GM23338 (cell line): ENCODE measurements around the gene ZCCHC2. TPM values are rescaled to one million over a fixed set of nuclear protein-coding genes. Genes with fewer than 3 reads are reported as not detected.

Source experiments
- ATAC-seq: fragments of 200-7000 bp; cut with Tn5 transposase; 3 replicates; pipeline ENCODE4 v1.9.1; 2020
- DNase-seq: peaks from one replicate; pipeline ENCODE4 v3.0.0-alpha.2; 2015; ENCODE audit warnings: low spot score
- H2AFZ ChIP-seq: fragments of 200-600 bp; sonication (generic); 2 replicates; pipeline ENCODE4 v1.8.0; 2016; ENCODE audit warnings: antibody characterized with exemption, mild to moderate bottlenecking, moderate library complexity
- H3F3A ChIP-seq: fragments of 200-600 bp; sonication (generic); replicated peaks from 2 replicates; pipeline ENCODE4 v1.8.0; 2017; ENCODE audit warnings: antibody characterized with exemption, mixed run types, low read depth
- H3K27ac ChIP-seq: fragments of 200-600 bp; sonication (generic); 2 replicates; pipeline ENCODE4 v1.6.1; 2016; ENCODE audit warnings: low read depth
- H3K27me3 ChIP-seq: fragments of 200-600 bp; sonication (generic); 2 replicates; pipeline ENCODE4 v1.8.0; 2016; ENCODE audit warnings: mild to moderate bottlenecking, mixed run types, moderate library complexity; ENCODE audit not compliant: insufficient read depth
- H3K36me3 ChIP-seq: fragments of 200-600 bp; sonication (generic); 2 replicates; pipeline ENCODE4 v1.8.0; 2016; ENCODE audit warnings: mild to moderate bottlenecking; ENCODE audit not compliant: insufficient read depth
- H3K4me1 ChIP-seq: fragments of 200-600 bp; sonication (generic); 2 replicates; pipeline ENCODE4 v1.8.0; 2016; ENCODE audit warnings: mild to moderate bottlenecking, moderate library complexity; ENCODE audit not compliant: insufficient read depth
- H3K4me2 ChIP-seq: fragments of 200-600 bp; sonication (generic); 2 replicates; pipeline ENCODE4 v1.7.1; 2017; ENCODE audit warnings: mixed run types
- H3K4me3 ChIP-seq: fragments of 200-600 bp; sonication (generic); 2 replicates; pipeline ENCODE4 v1.6.1; 2016; ENCODE audit warnings: mixed run types
- H3K79me2 ChIP-seq: fragments of 200-600 bp; sonication (generic); replicated peaks from 2 replicates; pipeline ENCODE4 v1.8.0; 2017; ENCODE audit warnings: mild to moderate bottlenecking; ENCODE audit not compliant: insufficient read depth
- H3K9me2 ChIP-seq: fragments of 200-600 bp; sonication (generic); 2 replicates; pipeline ENCODE4 v1.8.0; 2017; ENCODE audit not compliant: insufficient read depth
- H4K20me1 ChIP-seq: fragments of 200-600 bp; sonication (generic); replicated peaks from 2 replicates; pipeline ENCODE4 v1.8.0; 2017; ENCODE audit warnings: mild to moderate bottlenecking; ENCODE audit not compliant: insufficient read depth
- H3K27ac Mint-ChIP-seq: 2 replicates; pipeline ENCODE4 v1.8.0; 2020; ENCODE audit warnings: inconsistent platforms, mild to moderate bottlenecking, moderate library complexity, mixed read lengths
- H3K27me3 Mint-ChIP-seq: 3 replicates; pipeline ENCODE4 v1.8.0; 2022; ENCODE audit warnings: low read depth, mild to moderate bottlenecking, moderate library complexity, mixed read lengths, inconsistent platforms; ENCODE audit not compliant: insufficient read depth, poor library complexity
- H3K36me3 Mint-ChIP-seq: 3 replicates; pipeline ENCODE4 v1.8.0; 2021; ENCODE audit warnings: low read depth, mild to moderate bottlenecking, inconsistent platforms, moderate library complexity, mixed read lengths
- H3K4me1 Mint-ChIP-seq: 3 replicates; pipeline ENCODE4 v1.8.0; 2020; ENCODE audit warnings: mild to moderate bottlenecking, inconsistent platforms, mixed read lengths
- H3K4me3 Mint-ChIP-seq: 3 replicates; pipeline ENCODE4 v1.8.0; 2021; ENCODE audit warnings: moderate library complexity, mild to moderate bottlenecking, inconsistent platforms, mixed read lengths
- H3K9me3 Mint-ChIP-seq: 3 replicates; pipeline ENCODE4 v1.8.0; 2020; ENCODE audit warnings: moderate library complexity, mild to moderate bottlenecking, inconsistent platforms, mixed read lengths
- EZH2phosphoT487 ChIP-seq: fragments of 200-600 bp; sonication (generic); IDR thresholded peaks from one replicate; pipeline ENCODE4 v1.8.1; 2018; ENCODE audit warnings: antibody characterized with exemption; ENCODE audit not compliant: unreplicated experiment
- NANOG ChIP-seq: IDR thresholded peaks from 2 replicates; pipeline ENCODE4 v1.6.1; 2016; ENCODE audit warnings: antibody characterized with exemption, borderline replicate concordance
- POLR2AphosphoS5 ChIP-seq: IDR thresholded peaks from 2 replicates; pipeline ENCODE4 v1.6.1; 2016; ENCODE audit warnings: antibody characterized with exemption, low read depth
- STAT1 ChIP-seq: IDR thresholded peaks from one replicate; pipeline ENCODE4 v1.6.1; 2016; ENCODE audit warnings: antibody characterized with exemption; ENCODE audit not compliant: unreplicated experiment
- ZNF114 ChIP-seq: fragments of 250-450 bp; sonication (Bioruptor Pico); IDR thresholded peaks from 2 replicates; pipeline ENCODE4 v1.5.0; 2020; ENCODE audit warnings: mild to moderate bottlenecking, moderate library complexity
- polyA plus RNA-seq: library from polyadenylated mRNA; unstranded; fragments of >200 nt; fragmentation: Nextera tagmentation; extraction: Ambion mirVana; gene quantifications from 2 replicates; pipeline ENCODE4 v1.2.1, GENCODE V29; 2016
- total RNA-seq: library from RNA; depleted of rRNA; stranded (reverse); fragments of >200 nt; shearing (Covaris generic); gene quantifications from 2 replicates; pipeline ENCODE4 v1.2.3, GENCODE V29; 2014
- TF ChIP-seq, protein P1 (sequence below): fragments of 250-450 bp; sonication (Bioruptor Pico); IDR thresholded peaks from 2 replicates; pipeline ENCODE4 v1.5.0; 2020; ENCODE audit warnings: mild to moderate bottlenecking, moderate library complexity
- TF ChIP-seq, protein P2 (sequence below), 2 experiments: fragments of 200-600 bp in 1 of 2; sonication (generic) in 1 of 2; conservative IDR thresholded peaks; 2 replicates each; pipeline versions ENCODE4 v1.5.1 to v1.6.1; 2016 to 2017; ENCODE audit warnings: antibody characterized with exemption in 2 of 2, low read depth in 2 of 2, mild to moderate bottlenecking in 2 of 2, moderate library complexity in 1 of 2

Gene ZCCHC2
- total and polyA plus RNA-seq, 2 experiments from 2014 or later: 5.4 to 15.4 TPM

DNA sequence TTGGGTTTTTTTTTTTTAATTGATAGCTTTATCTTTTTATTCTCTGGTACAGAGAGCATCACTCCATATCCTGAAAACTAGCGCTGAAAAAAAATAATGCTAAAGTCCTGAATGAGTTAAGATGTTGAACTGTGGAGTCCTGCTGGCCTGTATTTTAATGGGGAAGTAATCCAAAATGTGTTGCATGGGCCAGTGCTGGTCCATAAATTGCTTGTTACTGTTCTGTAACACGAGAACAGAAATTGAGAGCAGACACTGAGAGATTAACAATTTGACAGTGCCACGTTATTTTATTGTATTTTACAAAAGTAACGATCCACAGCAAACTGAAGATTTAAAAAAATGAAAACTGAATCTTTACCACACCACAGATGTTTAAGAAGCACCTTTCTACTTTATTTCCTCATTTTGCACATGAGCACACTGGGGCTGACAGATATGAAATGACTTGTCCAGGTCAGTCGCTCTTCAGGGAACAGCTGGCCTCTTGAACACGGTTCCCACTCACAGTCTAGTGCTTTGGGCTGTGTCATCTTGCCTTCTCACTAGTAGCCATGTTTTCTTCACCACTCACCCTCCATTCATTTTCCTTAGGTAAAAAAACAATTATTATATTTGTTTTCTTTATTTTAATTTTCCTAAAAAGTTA is 35.3 kb downstream of the ZCCHC2 start:
- H3F3A ChIP-seq: no peaks in the 10 kb centered on the region
- no peak overlapping the region for H3K27ac ChIP-seq
- H2AFZ ChIP-seq: no peak overlapping the region
- Mint-ChIP-seq H3K27me3 (no peaks in the 10 kb centered on the region), H3K9me3 (no peaks in the 10 kb centered on the region), H3K36me3 (peaks cover 7% of the 10 kb centered on the region; the same call in 2 of the 3 replicates), H3K27ac (no peak overlapping the region), H3K4me3 (no peak overlapping the region), H3K4me1 (no peaks in the 10 kb centered on the region)
- no peaks in the 10 kb centered on the region for H3K79me2 ChIP-seq
- no peaks in the 10 kb centered on the region for H3K4me1 ChIP-seq
- no peak for ATAC-seq
- no peaks in the 10 kb centered on the region for H3K9me2 ChIP-seq
- no peak overlapping the region for H3K4me3 ChIP-seq
- no peak for DNase-seq
- H3K4me2 ChIP-seq: no peak overlapping the region
- peaks cover 4% of the 10 kb centered on the region; the same call in 1 of the 2 replicates for H3K36me3 ChIP-seq
- TF ChIP-seq, protein P1, sequence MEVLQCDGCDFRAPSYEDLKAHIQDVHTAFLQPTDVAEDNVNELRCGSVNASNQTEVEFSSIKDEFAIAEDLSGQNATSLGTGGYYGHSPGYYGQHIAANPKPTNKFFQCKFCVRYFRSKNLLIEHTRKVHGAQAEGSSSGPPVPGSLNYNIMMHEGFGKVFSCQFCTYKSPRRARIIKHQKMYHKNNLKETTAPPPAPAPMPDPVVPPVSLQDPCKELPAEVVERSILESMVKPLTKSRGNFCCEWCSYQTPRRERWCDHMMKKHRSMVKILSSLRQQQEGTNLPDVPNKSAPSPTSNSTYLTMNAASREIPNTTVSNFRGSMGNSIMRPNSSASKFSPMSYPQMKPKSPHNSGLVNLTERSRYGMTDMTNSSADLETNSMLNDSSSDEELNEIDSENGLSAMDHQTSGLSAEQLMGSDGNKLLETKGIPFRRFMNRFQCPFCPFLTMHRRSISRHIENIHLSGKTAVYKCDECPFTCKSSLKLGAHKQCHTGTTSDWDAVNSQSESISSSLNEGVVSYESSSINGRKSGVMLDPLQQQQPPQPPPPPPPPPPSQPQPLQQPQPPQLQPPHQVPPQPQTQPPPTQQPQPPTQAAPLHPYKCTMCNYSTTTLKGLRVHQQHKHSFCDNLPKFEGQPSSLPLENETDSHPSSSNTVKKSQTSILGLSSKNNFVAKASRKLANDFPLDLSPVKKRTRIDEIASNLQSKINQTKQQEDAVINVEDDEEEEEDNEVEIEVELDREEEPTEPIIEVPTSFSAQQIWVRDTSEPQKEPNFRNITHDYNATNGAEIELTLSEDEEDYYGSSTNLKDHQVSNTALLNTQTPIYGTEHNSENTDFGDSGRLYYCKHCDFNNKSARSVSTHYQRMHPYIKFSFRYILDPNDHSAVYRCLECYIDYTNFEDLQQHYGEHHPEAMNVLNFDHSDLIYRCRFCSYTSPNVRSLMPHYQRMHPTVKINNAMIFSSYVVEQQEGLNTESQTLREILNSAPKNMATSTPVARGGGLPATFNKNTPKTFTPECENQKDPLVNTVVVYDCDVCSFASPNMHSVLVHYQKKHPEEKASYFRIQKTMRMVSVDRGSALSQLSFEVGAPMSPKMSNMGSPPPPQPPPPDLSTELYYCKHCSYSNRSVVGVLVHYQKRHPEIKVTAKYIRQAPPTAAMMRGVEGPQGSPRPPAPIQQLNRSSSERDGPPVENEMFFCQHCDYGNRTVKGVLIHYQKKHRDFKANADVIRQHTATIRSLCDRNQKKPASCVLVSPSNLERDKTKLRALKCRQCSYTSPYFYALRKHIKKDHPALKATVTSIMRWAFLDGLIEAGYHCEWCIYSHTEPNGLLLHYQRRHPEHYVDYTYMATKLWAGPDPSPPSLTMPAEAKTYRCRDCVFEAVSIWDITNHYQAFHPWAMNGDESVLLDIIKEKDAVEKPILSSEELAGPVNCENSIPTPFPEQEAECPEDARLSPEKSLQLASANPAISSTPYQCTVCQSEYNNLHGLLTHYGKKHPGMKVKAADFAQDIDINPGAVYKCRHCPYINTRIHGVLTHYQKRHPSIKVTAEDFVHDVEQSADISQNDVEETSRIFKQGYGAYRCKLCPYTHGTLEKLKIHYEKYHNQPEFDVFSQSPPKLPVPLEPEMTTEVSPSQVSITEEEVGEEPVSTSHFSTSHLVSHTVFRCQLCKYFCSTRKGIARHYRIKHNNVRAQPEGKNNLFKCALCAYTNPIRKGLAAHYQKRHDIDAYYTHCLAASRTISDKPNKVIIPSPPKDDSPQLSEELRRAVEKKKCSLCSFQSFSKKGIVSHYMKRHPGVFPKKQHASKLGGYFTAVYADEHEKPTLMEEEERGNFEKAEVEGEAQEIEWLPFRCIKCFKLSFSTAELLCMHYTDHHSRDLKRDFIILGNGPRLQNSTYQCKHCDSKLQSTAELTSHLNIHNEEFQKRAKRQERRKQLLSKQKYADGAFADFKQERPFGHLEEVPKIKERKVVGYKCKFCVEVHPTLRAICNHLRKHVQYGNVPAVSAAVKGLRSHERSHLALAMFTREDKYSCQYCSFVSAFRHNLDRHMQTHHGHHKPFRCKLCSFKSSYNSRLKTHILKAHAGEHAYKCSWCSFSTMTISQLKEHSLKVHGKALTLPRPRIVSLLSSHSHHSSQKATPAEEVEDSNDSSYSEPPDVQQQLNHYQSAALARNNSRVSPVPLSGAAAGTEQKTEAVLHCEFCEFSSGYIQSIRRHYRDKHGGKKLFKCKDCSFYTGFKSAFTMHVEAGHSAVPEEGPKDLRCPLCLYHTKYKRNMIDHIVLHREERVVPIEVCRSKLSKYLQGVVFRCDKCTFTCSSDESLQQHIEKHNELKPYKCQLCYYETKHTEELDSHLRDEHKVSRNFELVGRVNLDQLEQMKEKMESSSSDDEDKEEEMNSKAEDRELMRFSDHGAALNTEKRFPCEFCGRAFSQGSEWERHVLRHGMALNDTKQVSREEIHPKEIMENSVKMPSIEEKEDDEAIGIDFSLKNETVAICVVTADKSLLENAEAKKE (CRISPR knock-in tag): no peak
- TF ChIP-seq ZNF114 (CRISPR knock-in tag): no peak
- no peak for TF ChIP-seq NANOG
- TF ChIP-seq, protein P2, sequence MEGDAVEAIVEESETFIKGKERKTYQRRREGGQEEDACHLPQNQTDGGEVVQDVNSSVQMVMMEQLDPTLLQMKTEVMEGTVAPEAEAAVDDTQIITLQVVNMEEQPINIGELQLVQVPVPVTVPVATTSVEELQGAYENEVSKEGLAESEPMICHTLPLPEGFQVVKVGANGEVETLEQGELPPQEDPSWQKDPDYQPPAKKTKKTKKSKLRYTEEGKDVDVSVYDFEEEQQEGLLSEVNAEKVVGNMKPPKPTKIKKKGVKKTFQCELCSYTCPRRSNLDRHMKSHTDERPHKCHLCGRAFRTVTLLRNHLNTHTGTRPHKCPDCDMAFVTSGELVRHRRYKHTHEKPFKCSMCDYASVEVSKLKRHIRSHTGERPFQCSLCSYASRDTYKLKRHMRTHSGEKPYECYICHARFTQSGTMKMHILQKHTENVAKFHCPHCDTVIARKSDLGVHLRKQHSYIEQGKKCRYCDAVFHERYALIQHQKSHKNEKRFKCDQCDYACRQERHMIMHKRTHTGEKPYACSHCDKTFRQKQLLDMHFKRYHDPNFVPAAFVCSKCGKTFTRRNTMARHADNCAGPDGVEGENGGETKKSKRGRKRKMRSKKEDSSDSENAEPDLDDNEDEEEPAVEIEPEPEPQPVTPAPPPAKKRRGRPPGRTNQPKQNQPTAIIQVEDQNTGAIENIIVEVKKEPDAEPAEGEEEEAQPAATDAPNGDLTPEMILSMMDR (conservative IDR thresholded peaks at IDR 0.05; ENCODE audit: low read depth in 2 of 2): no peak
- TF ChIP-seq EZH2phosphoT487: no peak
- TF ChIP-seq STAT1: no peak
- TF ChIP-seq POLR2AphosphoS5: no peak
- no peaks in the 10 kb centered on the region for H3K27me3 ChIP-seq
- no peaks in the 10 kb centered on the region for H4K20me1 ChIP-seq
